Measurements from ENCODE around the gene SND1.

Gene SND1

DNA sequence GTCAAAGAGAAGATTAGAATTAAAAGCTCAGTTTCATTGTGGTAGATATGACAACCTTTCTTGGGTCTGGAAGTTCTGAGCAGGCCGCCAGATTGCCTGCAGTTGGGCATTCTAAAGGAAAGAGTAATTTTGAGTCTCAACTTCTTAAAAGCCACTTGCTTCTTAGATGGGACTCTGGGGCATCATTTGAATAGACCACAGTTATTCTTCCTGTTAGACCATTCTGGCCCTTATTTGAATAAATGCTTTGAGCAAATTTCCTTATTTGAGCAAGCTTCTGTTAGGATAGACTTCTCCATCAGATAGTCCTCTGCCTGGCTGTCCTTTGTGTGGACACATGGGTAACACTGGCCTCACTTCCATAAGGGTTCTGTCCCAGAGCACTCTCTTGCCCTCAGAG is 40.2 kb downstream of the SND1 start:
- Mint-ChIP-seq H3K36me3 (peaks cover 72% of the 10 kb centered on the region), H3K27me3 (no peaks in the 10 kb centered on the region), H3K27ac (peak overlapping the region; percentile 34), H3K4me1 (peaks cover 43% of the 10 kb centered on the region), H3K4me3 (no peak overlapping the region), H3K9me3 (no peaks in the 10 kb centered on the region)
- no peak for ATAC-seq

DNA sequence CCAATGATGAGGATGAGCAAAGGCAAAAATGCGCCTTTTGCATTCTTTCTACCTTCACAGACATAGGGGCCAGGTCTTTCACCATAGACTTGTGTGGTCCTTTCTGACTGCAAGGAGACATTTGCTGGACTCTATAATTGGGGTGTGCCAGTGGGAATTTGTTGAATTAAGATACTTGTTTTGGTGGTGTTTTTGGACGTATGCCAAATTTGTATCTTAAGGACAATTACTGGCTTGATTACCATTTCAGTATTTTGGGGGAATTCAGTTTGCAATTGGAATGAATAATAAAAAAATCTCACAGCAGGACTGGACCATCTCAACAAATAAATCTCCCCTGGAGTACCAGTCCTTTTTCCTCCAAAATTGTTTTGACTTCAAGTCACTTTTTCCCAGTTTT is 47.9 kb downstream of the SND1 start:
- Mint-ChIP-seq H3K27me3 (no peaks in the 10 kb centered on the region), H3K27ac (no peak overlapping the region), H3K4me1 (peaks cover 10% of the 10 kb centered on the region), H3K4me3 (no peak overlapping the region), H3K9me3 (no peaks in the 10 kb centered on the region), H3K36me3 (peaks cover 79% of the 10 kb centered on the region)
- no peak for ATAC-seq

DNA sequence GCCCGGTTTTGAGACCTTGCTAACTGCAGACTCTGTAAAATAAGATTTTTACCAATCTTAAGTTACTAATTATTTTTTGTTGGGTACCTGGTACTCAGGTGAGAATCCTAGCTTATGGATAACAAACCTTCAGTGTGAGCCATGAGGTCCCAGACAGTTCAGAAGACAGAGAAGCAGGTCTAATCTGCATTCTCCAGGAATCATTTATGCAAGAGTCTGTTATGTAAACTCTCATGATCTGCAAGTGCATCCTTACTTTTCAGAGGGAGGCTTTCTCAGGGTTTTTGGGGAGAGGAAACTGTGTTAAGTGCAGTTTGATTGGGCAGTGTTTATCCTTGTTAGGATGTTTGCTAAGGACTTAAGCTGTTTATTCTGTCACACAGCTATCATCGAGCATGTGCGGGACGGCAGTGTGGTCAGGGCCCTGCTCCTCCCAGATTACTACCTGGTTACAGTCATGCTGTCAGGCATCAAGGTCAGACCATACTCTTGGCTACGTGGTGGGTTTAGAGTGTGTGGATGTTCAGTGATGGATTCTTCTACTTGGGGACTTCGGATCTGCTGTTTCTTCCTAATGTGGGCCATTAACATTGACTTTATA is 50.2 kb downstream of the SND1 start:
- Mint-ChIP-seq H3K27ac (no peak overlapping the region), H3K27me3 (no peaks in the 10 kb centered on the region), H3K4me1 (no peaks in the 10 kb centered on the region), H3K36me3 (peaks cover 79% of the 10 kb centered on the region), H3K9me3 (no peaks in the 10 kb centered on the region), H3K4me3 (no peak overlapping the region)
- no peak for ATAC-seq

DNA sequence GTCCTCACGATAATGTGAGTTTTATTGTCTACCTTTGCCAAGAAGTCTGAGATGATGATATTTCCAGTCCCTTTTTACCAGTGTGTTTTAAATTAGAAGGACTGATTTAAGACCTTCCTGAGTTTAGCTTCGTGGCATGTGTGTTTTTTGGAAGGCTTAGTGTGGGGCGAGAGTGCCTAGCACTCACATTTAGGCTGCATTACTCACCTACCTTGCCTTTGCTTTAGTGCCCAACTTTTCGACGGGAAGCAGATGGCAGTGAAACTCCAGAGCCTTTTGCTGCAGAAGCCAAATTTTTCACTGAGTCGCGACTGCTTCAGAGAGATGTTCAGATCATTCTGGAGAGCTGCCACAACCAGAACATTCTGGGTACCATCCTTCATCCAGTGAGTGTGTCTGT is 50.9 kb downstream of the SND1 start:
- ATAC-seq: no peak

DNA sequence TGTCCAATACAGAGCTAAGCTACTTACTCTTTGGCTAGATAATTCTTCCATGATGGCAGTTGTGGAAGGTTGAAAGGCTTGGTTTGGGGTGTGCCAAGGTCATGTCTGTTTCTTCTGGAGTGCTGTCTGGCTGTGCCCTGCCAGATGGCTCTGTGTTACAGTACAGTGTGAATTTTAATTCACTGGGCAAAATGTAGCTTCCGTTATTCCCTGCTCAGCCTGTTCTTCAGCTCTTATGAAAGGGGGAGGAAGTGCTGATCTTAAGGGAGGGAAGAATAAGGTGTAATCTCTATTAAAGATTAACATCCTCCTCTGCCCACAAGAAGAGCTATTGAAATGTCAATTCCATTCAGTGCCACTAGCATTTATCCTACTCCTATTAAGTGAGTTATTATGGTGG is 52.2 kb downstream of the SND1 start:
- no peak for ATAC-seq
- H3K27me3 Mint-ChIP-seq: no peaks in the 10 kb centered on the region
- no peak overlapping the region for H3K4me3 Mint-ChIP-seq
- H3K36me3 Mint-ChIP-seq: peaks cover 74% of the 10 kb centered on the region
- no peak overlapping the region for H3K27ac Mint-ChIP-seq
- H3K9me3 Mint-ChIP-seq: no peaks in the 10 kb centered on the region
- H3K4me1 Mint-ChIP-seq: no peaks in the 10 kb centered on the region

More for the DNA sequence above, 50.9 kb downstream of the SND1 start:
- no peak overlapping the region for H3K27ac Mint-ChIP-seq
- peaks cover 77% of the 10 kb centered on the region for H3K36me3 Mint-ChIP-seq
- H3K4me3 Mint-ChIP-seq: no peak overlapping the region
- H3K4me1 Mint-ChIP-seq: no peaks in the 10 kb centered on the region
- no peaks in the 10 kb centered on the region for H3K27me3 Mint-ChIP-seq
- no peaks in the 10 kb centered on the region for H3K9me3 Mint-ChIP-seq

DNA sequence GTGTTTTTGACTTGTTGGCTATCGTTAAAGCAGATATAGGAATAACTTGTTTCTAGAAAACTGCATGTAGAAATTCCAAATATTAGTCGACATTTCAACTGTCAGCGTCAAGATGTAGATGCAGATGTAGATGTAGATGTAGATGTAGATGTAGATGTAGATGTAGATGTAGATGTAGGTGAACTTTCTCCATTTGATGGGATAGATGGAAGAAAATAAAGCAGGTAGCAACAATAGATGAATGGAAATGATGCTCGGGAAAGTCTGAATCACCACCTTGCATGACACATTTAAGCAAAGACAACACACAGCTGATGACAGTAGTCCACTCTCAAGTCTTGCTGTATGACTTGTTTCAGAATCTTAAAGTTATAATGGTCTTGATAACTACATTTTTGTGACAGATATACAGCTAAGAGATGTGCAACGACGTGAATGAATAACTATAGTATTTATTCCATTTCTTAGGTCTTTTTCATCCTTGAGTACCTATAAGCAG is 53.5 kb downstream of the SND1 start:
- Mint-ChIP-seq H3K4me3 (no peak overlapping the region), H3K27me3 (no peaks in the 10 kb centered on the region), H3K27ac (no peak overlapping the region), H3K9me3 (no peaks in the 10 kb centered on the region), H3K36me3 (peaks cover 75% of the 10 kb centered on the region), H3K4me1 (no peaks in the 10 kb centered on the region)
- no peak for ATAC-seq

DNA sequence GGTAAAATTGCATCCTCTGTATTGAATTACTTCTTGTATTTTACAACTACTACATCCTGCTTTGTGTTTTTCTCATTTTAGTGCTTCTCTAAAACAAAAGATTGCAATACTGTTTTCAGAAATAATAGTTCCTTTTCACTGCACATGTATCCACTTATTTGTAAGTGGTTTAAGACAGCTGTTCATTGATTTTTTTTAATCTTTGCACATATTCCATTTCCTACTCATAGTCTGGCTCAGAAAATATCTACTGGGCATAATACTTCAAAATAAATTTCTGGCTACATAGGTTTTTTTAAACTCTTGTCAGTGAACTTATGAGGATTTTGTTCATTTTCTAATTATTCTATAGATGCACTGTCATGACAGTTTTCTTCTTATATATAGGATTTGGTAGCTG is 54.8 kb downstream of the SND1 start:
- H3K4me1 Mint-ChIP-seq: no peaks in the 10 kb centered on the region
- H3K9me3 Mint-ChIP-seq: no peaks in the 10 kb centered on the region
- ATAC-seq: no peak
- no peak overlapping the region for H3K27ac Mint-ChIP-seq
- no peak overlapping the region for H3K4me3 Mint-ChIP-seq
- H3K27me3 Mint-ChIP-seq: no peaks in the 10 kb centered on the region
- peaks cover 77% of the 10 kb centered on the region for H3K36me3 Mint-ChIP-seq

DNA sequence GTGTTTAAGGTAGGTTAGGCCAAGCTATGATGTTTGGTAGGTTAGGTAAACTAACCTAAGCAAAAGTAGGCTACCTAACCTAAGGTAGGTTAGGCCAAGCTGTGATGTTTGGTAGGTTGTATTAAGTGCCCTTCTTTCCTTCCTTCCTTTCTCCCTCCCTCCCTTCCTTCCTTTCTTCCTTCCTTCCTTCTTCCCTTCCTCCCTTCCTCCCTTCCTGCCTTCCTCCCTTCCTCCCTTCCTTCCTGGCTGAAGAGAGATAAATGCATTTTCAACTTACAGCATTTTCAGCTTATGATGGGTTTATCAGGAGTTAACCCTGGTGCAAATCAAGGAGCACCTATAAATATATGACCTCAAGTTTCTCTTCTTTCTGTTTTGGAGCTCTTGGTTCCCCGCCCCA is 56.2 kb downstream of the SND1 start:
- H3K27ac Mint-ChIP-seq: no peak overlapping the region
- H3K4me3 Mint-ChIP-seq: no peak overlapping the region
- H3K36me3 Mint-ChIP-seq: peaks cover 81% of the 10 kb centered on the region
- no peaks in the 10 kb centered on the region for H3K9me3 Mint-ChIP-seq
- ATAC-seq: no peak
- H3K27me3 Mint-ChIP-seq: no peaks in the 10 kb centered on the region
- no peaks in the 10 kb centered on the region for H3K4me1 Mint-ChIP-seq

DNA sequence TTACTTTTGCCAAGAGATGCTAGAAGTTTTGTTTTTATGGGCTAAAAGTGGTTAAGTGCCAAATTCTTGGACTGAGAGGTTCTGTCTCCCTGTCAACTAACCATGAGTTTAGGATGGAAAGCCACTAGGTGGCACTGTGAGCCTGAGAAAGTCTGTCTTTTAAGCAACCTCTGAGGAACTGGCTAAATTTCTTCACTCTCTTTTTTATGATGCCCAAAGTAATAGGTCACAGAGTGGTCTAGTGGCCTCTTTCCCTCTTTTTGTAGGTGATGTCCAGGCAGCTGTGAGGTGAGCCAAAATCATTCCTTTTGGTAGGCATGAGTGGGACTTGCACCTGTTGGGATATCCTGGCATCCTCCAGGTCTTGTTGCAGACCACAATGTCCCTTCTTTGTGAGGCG is 56.8 kb downstream of the SND1 start:
- no peak for ATAC-seq

DNA sequence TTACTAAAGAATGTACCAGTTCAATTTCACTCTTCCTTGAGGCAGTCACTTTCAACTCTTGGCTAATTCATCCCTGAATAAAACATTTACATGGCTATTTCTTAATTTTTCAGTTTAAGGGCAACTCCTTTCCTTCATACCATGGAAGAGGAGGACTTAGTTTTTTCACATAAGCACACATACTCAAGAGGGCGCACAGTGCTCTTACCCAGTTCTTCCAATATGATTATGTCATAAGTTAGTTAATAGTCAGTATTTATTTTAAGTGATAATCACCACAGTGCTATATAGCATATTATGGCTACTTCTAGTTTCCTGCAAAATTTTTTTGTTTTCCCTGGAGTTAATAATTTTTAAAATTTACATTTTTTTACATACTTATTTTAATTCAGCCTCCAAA is 58.6 kb downstream of the SND1 start:
- peaks cover 7% of the 10 kb centered on the region for H3K4me1 Mint-ChIP-seq
- no peak for ATAC-seq
- H3K4me3 Mint-ChIP-seq: no peak overlapping the region
- H3K36me3 Mint-ChIP-seq: peaks cover 78% of the 10 kb centered on the region
- H3K27me3 Mint-ChIP-seq: no peaks in the 10 kb centered on the region
- H3K27ac Mint-ChIP-seq: no peak overlapping the region
- H3K9me3 Mint-ChIP-seq: no peaks in the 10 kb centered on the region

More for the DNA sequence above, 56.8 kb downstream of the SND1 start:
- Mint-ChIP-seq H3K36me3 (peaks cover 78% of the 10 kb centered on the region), H3K27ac (no peak overlapping the region), H3K9me3 (no peaks in the 10 kb centered on the region), H3K27me3 (no peaks in the 10 kb centered on the region), H3K4me1 (no peaks in the 10 kb centered on the region), H3K4me3 (no peak overlapping the region)

DNA sequence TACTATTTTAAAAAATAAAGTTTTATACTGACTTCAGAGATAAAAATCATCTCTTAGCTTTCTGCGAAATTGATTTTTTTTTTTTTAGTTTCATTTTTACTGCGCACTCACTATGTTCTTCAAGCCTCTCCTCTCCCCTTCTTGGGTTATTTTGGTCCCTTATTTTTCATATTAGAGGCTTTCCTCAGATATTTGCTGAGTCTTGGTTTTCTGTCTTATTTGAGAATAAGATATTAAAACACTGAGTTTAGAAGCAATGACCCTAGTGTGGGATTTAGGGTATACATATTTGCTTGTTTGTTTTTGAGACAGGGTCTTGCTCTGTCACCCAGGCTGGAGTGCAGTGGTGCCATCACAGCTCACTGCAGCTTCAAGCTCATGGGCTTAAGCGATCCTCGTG is 59.9 kb downstream of the SND1 start:
- Mint-ChIP-seq H3K36me3 (peaks cover 87% of the 10 kb centered on the region), H3K27me3 (no peaks in the 10 kb centered on the region)

DNA sequence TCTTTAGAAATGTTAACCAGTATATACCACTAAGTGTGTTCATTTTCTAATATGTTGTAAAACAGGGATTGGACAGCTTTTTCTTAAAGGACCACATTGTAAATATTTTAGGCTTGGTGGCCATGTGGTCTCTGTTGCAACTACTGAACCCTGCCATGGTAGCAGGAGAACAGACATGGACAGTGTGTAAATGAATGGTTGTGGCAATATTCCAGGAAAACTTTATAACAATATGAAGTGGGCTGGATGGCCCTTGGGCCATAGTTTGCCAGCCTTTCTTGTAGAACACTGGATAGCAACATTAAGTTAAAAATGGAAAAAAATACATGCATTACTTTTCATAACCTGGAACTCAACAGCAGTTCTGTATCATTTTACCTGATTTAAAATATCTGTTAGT is 61.0 kb downstream of the SND1 start:
- no peak overlapping the region for H3K27ac Mint-ChIP-seq
- H3K9me3 Mint-ChIP-seq: no peaks in the 10 kb centered on the region
- H3K4me1 Mint-ChIP-seq: peaks cover 14% of the 10 kb centered on the region
- H3K4me3 Mint-ChIP-seq: no peak overlapping the region
- no peaks in the 10 kb centered on the region for H3K27me3 Mint-ChIP-seq
- peaks cover 90% of the 10 kb centered on the region for H3K36me3 Mint-ChIP-seq
- no peak for ATAC-seq

More for the DNA sequence above, 59.9 kb downstream of the SND1 start:
- H3K27ac Mint-ChIP-seq: no peak overlapping the region
- ATAC-seq: no peak
- H3K4me1 Mint-ChIP-seq: peaks cover 7% of the 10 kb centered on the region
- no peak overlapping the region for H3K4me3 Mint-ChIP-seq
- H3K9me3 Mint-ChIP-seq: no peaks in the 10 kb centered on the region

DNA sequence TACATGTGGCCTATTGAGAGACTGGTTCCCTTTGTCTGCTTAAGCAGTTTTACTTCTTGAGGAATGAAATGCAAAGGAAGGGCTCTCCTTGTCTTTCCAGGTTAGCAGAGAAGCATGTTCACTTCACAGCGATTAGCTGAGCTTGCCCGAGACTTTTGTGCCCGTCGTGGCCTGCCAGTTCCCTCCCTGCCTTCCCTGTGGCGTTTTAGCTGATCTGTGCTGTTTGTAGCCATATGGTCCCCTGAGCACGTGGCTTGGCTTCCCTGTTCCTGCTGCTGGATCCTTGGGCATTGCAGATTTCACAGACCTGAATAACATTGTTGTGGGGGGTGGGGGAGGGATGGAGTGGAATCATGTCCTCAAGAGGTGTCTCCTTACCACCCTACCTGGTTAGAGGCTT is 61.8 kb downstream of the SND1 start:
- no peak overlapping the region for H3K4me3 Mint-ChIP-seq
- H3K36me3 Mint-ChIP-seq: peaks cover 90% of the 10 kb centered on the region
- no peak for ATAC-seq
- H3K27me3 Mint-ChIP-seq: no peaks in the 10 kb centered on the region
- no peak overlapping the region for H3K27ac Mint-ChIP-seq
- peaks cover 14% of the 10 kb centered on the region for H3K4me1 Mint-ChIP-seq
- no peaks in the 10 kb centered on the region for H3K9me3 Mint-ChIP-seq

DNA sequence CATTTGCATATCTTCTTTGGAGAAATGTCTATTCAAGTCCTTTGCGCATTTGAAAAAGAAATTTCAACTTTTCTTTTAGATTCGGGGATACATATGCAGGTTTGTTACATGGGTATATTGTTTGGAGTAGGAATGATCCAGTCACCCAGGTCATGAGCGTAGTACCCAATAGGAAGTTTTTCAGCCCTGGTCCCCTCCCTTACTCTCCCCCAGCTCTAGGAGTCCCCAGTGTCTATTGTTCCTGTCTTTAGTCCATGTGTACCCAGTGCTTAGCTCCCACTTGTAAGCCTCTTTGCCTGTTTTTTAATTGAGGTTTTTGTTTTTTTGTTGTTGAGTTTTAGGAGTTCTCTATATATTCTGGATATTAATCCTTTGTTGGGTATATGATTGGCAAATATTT is 63.3 kb downstream of the SND1 start:
- Mint-ChIP-seq H3K9me3 (no peaks in the 10 kb centered on the region), H3K36me3 (peaks cover 90% of the 10 kb centered on the region), H3K27me3 (no peaks in the 10 kb centered on the region), H3K27ac (no peak overlapping the region), H3K4me3 (no peak overlapping the region), H3K4me1 (peaks cover 14% of the 10 kb centered on the region)
- ATAC-seq: no peak

DNA sequence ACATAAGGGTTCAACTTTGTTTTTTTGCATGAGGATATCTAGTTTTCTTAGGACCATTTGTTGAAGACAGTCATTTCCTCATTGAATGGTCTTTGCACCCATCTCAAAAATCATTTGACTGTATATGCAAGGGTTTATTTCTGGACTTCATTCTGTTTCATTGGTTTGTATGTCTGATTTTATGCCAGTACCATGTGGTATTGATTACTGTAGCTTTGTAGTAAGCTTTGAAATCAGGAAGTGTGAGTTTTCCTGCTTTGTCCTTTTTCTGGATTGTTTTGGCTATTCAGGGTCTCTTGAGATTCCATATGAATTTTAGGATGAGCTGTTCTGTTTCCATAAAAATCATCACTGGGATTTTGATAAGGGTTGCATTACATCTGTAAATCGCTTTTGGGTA is 63.9 kb downstream of the SND1 start:
- no peaks in the 10 kb centered on the region for H3K27me3 Mint-ChIP-seq
- no peak for ATAC-seq
- H3K4me3 Mint-ChIP-seq: no peak overlapping the region
- H3K36me3 Mint-ChIP-seq: peaks cover 90% of the 10 kb centered on the region
- H3K9me3 Mint-ChIP-seq: no peaks in the 10 kb centered on the region
- no peak overlapping the region for H3K27ac Mint-ChIP-seq
- H3K4me1 Mint-ChIP-seq: peaks cover 14% of the 10 kb centered on the region

DNA sequence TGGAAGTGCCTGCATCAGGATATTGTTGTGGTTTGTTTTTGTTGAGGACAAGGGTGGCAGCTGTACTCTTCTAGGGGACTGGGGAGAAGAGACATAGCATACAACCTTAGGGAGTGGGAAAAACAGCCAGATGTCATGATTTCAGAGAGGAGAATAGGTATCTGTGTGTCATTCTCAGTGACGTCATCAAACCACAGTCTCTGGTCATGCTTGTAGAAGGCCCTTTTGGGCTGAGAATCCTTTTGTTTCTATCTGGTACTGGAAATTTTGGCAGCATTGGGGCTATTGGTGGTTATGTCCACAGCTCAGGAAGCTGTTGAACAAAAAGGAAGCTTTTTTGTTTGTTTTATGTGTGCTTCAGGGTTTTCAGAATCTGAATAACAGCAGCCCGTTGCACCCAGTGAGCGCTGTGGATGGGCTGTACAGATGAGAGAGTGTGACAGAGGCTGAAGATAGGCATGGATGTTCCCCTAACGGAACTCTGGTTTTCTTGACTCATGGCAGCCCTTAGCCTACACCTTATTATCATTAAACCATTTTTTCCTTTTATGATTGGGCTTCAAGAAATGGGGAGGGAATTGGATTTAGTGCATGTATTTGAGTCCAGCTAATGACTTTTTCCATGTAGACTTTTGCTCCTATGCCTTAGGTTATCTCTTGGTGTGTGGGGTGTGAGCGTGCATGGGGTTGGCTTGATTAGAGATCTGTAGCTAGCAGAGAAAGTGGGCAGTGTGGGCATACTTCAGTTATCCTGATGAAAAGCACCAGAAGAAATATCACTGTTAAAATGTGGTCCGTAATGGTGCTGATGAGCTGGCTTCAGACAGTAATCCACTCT is 65.7 kb downstream of the SND1 start:
- no peaks in the 10 kb centered on the region for H3K9me3 Mint-ChIP-seq
- peaks cover 14% of the 10 kb centered on the region for H3K4me1 Mint-ChIP-seq
- H3K27me3 Mint-ChIP-seq: no peaks in the 10 kb centered on the region
- H3K4me3 Mint-ChIP-seq: no peak overlapping the region
- no peak for ATAC-seq
- H3K27ac Mint-ChIP-seq: no peak overlapping the region
- peaks cover 84% of the 10 kb centered on the region for H3K36me3 Mint-ChIP-seq
